GM12878 (cell line): ENCODE data around the gene BCL10. TPM values are rescaled to one million over a fixed set of nuclear protein-coding genes. Genes with fewer than 3 reads are reported as not detected.

Experiments
- ASH2L ChIP-seq: fragments of 300-600, 200-600 bp; sonication (generic); IDR thresholded peaks from 2 replicates; pipeline ENCODE4 v1.6.1; 2017; ENCODE audit warnings: low read depth, mild to moderate bottlenecking, borderline replicate concordance
- CREB1 ChIP-seq: IDR thresholded peaks from 2 replicates; pipeline ENCODE4 v1.6.1; 2012; ENCODE audit warnings: low read depth, mild to moderate bottlenecking, inconsistent platforms
- HDAC2 ChIP-seq: fragments of 200-600 bp; sonication (generic); IDR thresholded peaks from 2 replicates; pipeline ENCODE4 v1.6.1; 2017
- PAX8 ChIP-seq: fragments of 450-650 bp; IDR thresholded peaks from 2 replicates; pipeline ENCODE4 v1.6.1; 2017; ENCODE audit warnings: mild to moderate bottlenecking, moderate library complexity
- PBX3 ChIP-seq: IDR thresholded peaks from 2 replicates; pipeline ENCODE4 v1.6.1; 2011; ENCODE audit warnings: mild to moderate bottlenecking, low read depth, low read length, moderate library complexity; ENCODE audit not compliant: insufficient replicate concordance
- RELA ChIP-seq: fragments of 450-650 bp; IDR thresholded peaks from 2 replicates; pipeline ENCODE4 v1.8.0; 2014; ENCODE audit warnings: borderline replicate concordance; ENCODE audit not compliant: partially characterized antibody
- REST ChIP-seq: IDR thresholded peaks from 2 replicates; pipeline ENCODE4 v1.6.1; 2012; ENCODE audit warnings: mild to moderate bottlenecking, low read depth, low read length
- SUZ12 ChIP-seq: fragments of 200-600 bp; sonication (generic); IDR thresholded peaks from one replicate; pipeline ENCODE4 v1.6.1; 2018; ENCODE audit warnings: antibody characterized with exemption, mild to moderate bottlenecking; ENCODE audit not compliant: unreplicated experiment
- polyA plus RNA-seq, 11 experiments: library from polyadenylated mRNA; depleted of rRNA in 4 of 11; unstranded in 6 of 11; stranded (reverse) in 5 of 11; fragments of >200 nt; fragmentation: Nextera tagmentation in 4 of 11; fragmentation: Illumina TruSeq in 1 of 11; extraction: Ambion mirVana in 4 of 11; extraction: Trizol in 1 of 11; gene quantifications; 1 replicate in 1 of 11; 2 replicates in 10 of 11; pipeline versions ENCODE4 v1.2.1 to v1.2.3, GENCODE V29; 2011 to 2016; ENCODE audit warnings: inconsistent platforms in 2 of 11, missing spikeins in 2 of 11, low read depth in 1 of 11
- total RNA-seq, 4 experiments: library from RNA; depleted of rRNA in 3 of 4; stranded (reverse); fragments of >200 nt in 3 of 4; fragmentation: Illumina TruSeq in 1 of 4; extraction: Trizol in 1 of 4; gene quantifications; 2 replicates each; pipeline versions ENCODE4 v1.2.1 to v1.2.3, GENCODE V29; 2013 to 2021
- TF ChIP-seq, protein P1 (sequence below): IDR thresholded peaks from 2 replicates; pipeline ENCODE4 v1.6.1; 2012; ENCODE audit warnings: low read depth, low read length, improper control_type of control experiment

BCL10 gene
- total and polyA plus RNA-seq, 10 of the 15 experiments (the other 5 are each of a cell fraction or from before 2014, with no cell fraction given): 10.6 to 35.2 (median 19.5) TPM

DNA sequence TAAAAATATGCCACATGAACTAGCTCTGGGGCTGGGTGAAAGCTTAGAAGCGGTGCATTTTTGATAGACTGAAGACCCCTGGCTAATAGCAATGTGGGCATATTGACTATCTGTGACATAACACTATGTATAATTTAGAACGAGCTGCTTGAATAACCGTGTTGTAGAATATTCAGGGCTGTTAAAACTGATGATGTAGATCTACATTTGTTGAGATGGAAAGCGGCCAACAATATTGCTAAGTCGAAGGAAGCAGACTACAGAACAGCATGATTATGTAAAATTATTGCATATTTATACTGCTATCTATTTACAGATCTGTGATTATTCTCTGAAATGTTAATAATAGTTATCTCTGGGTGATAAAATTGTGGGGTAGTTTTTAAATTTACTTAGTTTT, 41.1 kb upstream of the BCL10 start (continued):
- no peak for TF ChIP-seq REST
- TF ChIP-seq HDAC2: no peak
- no peak for TF ChIP-seq RELA
- no peak for TF ChIP-seq PAX8
- no peak for TF ChIP-seq CREB1
- no peak for TF ChIP-seq SUZ12
- no peak for TF ChIP-seq ASH2L
- no peak for TF ChIP-seq PBX3
- TF ChIP-seq, protein P1, sequence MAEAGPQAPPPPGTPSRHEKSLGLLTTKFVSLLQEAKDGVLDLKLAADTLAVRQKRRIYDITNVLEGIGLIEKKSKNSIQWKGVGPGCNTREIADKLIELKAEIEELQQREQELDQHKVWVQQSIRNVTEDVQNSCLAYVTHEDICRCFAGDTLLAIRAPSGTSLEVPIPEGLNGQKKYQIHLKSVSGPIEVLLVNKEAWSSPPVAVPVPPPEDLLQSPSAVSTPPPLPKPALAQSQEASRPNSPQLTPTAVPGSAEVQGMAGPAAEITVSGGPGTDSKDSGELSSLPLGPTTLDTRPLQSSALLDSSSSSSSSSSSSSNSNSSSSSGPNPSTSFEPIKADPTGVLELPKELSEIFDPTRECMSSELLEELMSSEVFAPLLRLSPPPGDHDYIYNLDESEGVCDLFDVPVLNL: no peak
